ENCODE data around the gene PDP2.
A peak's percentile ranks its signal among the peaks of the same experiment; 100 is the strongest.

Gene PDP2

GRCh38 chr16:66872943-66873684 is 7.2 kb upstream of the PDP2 start:
- H3K9ac ChIP-seq: no peak overlapping the region
- peaks cover 4% of the 10 kb centered on the region for H3K4me1 ChIP-seq
- peak overlapping the region; percentile 43 for H3K4me3 ChIP-seq (ENCODE audit: low read depth, low read length)
- no peaks in the 10 kb centered on the region for H3K27me3 ChIP-seq (ENCODE audit: control insufficient read depth, insufficient read depth, low read length)
- TF ChIP-seq CTCF (IDR thresholded peaks at IDR 0.05): peak; percentile 97
- H3K9me3 ChIP-seq (ENCODE audit: control insufficient read depth, low read length): no peaks in the 10 kb centered on the region
- no peaks in the 10 kb centered on the region for H3K79me2 ChIP-seq
- peak overlapping the region; percentile 72 for H3K4me2 ChIP-seq (ENCODE audit: low read length)
- peak overlapping the region; percentile 97 for H2AFZ ChIP-seq
- H3K36me3 ChIP-seq (ENCODE audit: control insufficient read depth, insufficient read depth, low read length): no peaks in the 10 kb centered on the region
- no peak overlapping the region for H3K27ac ChIP-seq

- TF ChIP-seq CTCF (IDR thresholded peaks at IDR 0.05): no peak
- Histone ChIP-seq H3K27ac (no peak overlapping the region), H3K4me1 (peaks cover 4% of the 10 kb centered on the region), H3K4me3 (ENCODE audit: low read depth, low read length) (no peak overlapping the region), H3K27me3 (ENCODE audit: control insufficient read depth, insufficient read depth, low read length) (no peaks in the 10 kb centered on the region), H2AFZ (no peak overlapping the region), H3K9me3 (ENCODE audit: control insufficient read depth, low read length) (no peaks in the 10 kb centered on the region), H3K4me2 (ENCODE audit: low read length) (no peak overlapping the region), H3K9ac (no peak overlapping the region), H3K36me3 (ENCODE audit: control insufficient read depth, insufficient read depth, low read length) (no peaks in the 10 kb centered on the region), H3K79me2 (no peaks in the 10 kb centered on the region)
Measured at GRCh38 chr16:66873685-66874055, 6.6 kb upstream of the PDP2 start.

GRCh38 chr16:66874079-66874775 is 6.1 kb upstream of the PDP2 start:
- Histone ChIP-seq H3K79me2 (no peaks in the 10 kb centered on the region), H2AFZ (peak overlapping the region; percentile 31), H3K27me3 (ENCODE audit: control insufficient read depth, insufficient read depth, low read length) (no peaks in the 10 kb centered on the region), H3K9me3 (ENCODE audit: control insufficient read depth, low read length) (no peaks in the 10 kb centered on the region), H3K27ac (peak overlapping the region; percentile 20), H3K4me3 (ENCODE audit: low read depth, low read length) (no peak overlapping the region), H3K36me3 (ENCODE audit: control insufficient read depth, insufficient read depth, low read length) (no peaks in the 10 kb centered on the region), H3K9ac (no peak overlapping the region), H3K4me2 (ENCODE audit: low read length) (no peak overlapping the region), H3K4me1 (peaks cover 4% of the 10 kb centered on the region)
- TF ChIP-seq CTCF (IDR thresholded peaks at IDR 0.05): no peak

- Histone ChIP-seq H3K4me2 (ENCODE audit: low read length) (peak overlapping the region; percentile 17), H3K9me3 (ENCODE audit: control insufficient read depth, low read length) (no peaks in the 10 kb centered on the region), H3K27ac (no peak overlapping the region), H3K4me3 (ENCODE audit: low read depth, low read length) (no peak overlapping the region), H2AFZ (no peak overlapping the region), H3K9ac (no peak overlapping the region), H3K36me3 (ENCODE audit: control insufficient read depth, insufficient read depth, low read length) (no peaks in the 10 kb centered on the region), H3K27me3 (ENCODE audit: control insufficient read depth, insufficient read depth, low read length) (no peaks in the 10 kb centered on the region), H3K4me1 (peaks cover 4% of the 10 kb centered on the region), H3K79me2 (peaks cover 3% of the 10 kb centered on the region)
- TF ChIP-seq CTCF (IDR thresholded peaks at IDR 0.05): no peak
Measured at GRCh38 chr16:66878067-66878466, 2.2 kb upstream of the PDP2 start.

All from parathyroid adenoma (tissue), 2 donors.